GM21390 (cell line): ENCODE data around the gene DCAF10.
"Not testable (repeated sequence)": the region's sequence is repeated elsewhere in the genome, so short reads cannot be mapped to it uniquely, and the experiment has no call there.

Experiments
- ATAC-seq: cut with Tn5 transposase; IDR thresholded peaks from one replicate; pipeline ENCODE4 v1.9.1; 2021; ENCODE audit not compliant: unreplicated experiment

DCAF10 gene

GRCh38 chr9:37800631-37801286 is at the start of gene DCAF10:
TSS of gene DCAF10 (plus strand) at chr9:37800797. CDS start at chr9:37800867, 70 bp downstream.
- peak; percentile 59 for ATAC-seq

- no peak for ATAC-seq
Measured at GRCh38 chr9:37751186-37751585, 49.4 kb upstream of the DCAF10 start.

GRCh38 chr9:37751704-37752103 is 48.9 kb upstream of the DCAF10 start:
- not testable (repeated sequence) for ATAC-seq

- ATAC-seq, result not testable (repeated sequence)
Measured at GRCh38 chr9:37752112-37752511, 48.5 kb upstream of the DCAF10 start.

GRCh38 chr9:37752642-37753488 is 47.7 kb upstream of the DCAF10 start:
- ATAC-seq, result no peak

GRCh38 chr9:37753489-37754190 is 47.0 kb upstream of the DCAF10 start, which contains the start of gene TRMT10B:
TSS of gene TRMT10B (plus strand) at chr9:37753805. CDS start at chr9:37761932, 8,127 bp downstream.
- ATAC-seq, result peak; percentile 93

- ATAC-seq, result no peak
Measured at GRCh38 chr9:37758747-37759146, 41.9 kb upstream of the DCAF10 start.

GRCh38 chr9:37760416-37761161 is 40.0 kb upstream of the DCAF10 start:
- no peak for ATAC-seq

GRCh38 chr9:37761511-37761910 is 39.1 kb upstream of the DCAF10 start:
- no peak for ATAC-seq

GRCh38 chr9:37765263-37765662 is 35.3 kb upstream of the DCAF10 start:
- not testable (repeated sequence) for ATAC-seq

GRCh38 chr9:37769306-37769705 is 31.3 kb upstream of the DCAF10 start:
- ATAC-seq, result no peak

GRCh38 chr9:37769995-37770394 is 30.6 kb upstream of the DCAF10 start:
- ATAC-seq, result no peak

- ATAC-seq, result no peak
Measured at GRCh38 chr9:37775216-37775919, 25.2 kb upstream of the DCAF10 start.

GRCh38 chr9:37776328-37776727 is 24.3 kb upstream of the DCAF10 start:
- ATAC-seq, result no peak

- no peak for ATAC-seq
Measured at GRCh38 chr9:37778534-37778933, 22.1 kb upstream of the DCAF10 start.

GRCh38 chr9:37784291-37784615 is 16.3 kb upstream of the DCAF10 start:
- no peak for ATAC-seq

GRCh38 chr9:37784616-37785483 is 15.7 kb upstream of the DCAF10 start, which contains the start of gene EXOSC3:
TSS of gene EXOSC3 (minus strand) at chr9:37785064. CDS start at chr9:37785044, 20 bp downstream.
- ATAC-seq, result peak; percentile 91

GRCh38 chr9:37787059-37787458 is 13.5 kb upstream of the DCAF10 start:
- ATAC-seq, result no peak

GRCh38 chr9:37788332-37788731 is 12.3 kb upstream of the DCAF10 start:
- ATAC-seq, result no peak
